Ovary (tissue), 9 donors: ENCODE measurements around the gene DNAJC17. TPM values are rescaled to one million over a fixed set of nuclear protein-coding genes. Genes with fewer than 3 reads are reported as not detected.
A peak's percentile ranks its signal among the peaks of the same experiment; 100 is the strongest.

ENCODE experiments used
- DNase-seq, 5 donors: peaks; one replicate each; pipeline ENCODE4 v3.0.0-alpha.2; 2019 to 2020
- H3K27ac ChIP-seq, 2 donors: fragments of 200-600 bp; one replicate each; pipeline versions ENCODE4 v1.5.1 to v1.8.0; 2019 to 2022
- H3K27me3 ChIP-seq: fragments of 200-600 bp; one replicate; pipeline ENCODE4 v1.8.0; 2022
- H3K36me3 ChIP-seq: fragments of 200-600 bp; sonication (generic); one replicate; pipeline ENCODE4 v1.5.1; 2019
- H3K4me1 ChIP-seq: one replicate; pipeline ENCODE4 v1.8.1; 2013; ENCODE audit warnings: mild to moderate bottlenecking, moderate library complexity; ENCODE audit not compliant: insufficient read depth
- H3K4me3 ChIP-seq: fragments of 200-600 bp; sonication (generic); one replicate; pipeline ENCODE4 v1.5.1; 2017
- H3K9me3 ChIP-seq, 2 donors: fragments of 200-600 bp in 1 of 2; sonication (generic) in 1 of 2; one replicate each; pipeline versions ENCODE4 v1.5.1 to v1.8.1; 2013 to 2019; ENCODE audit warnings: mild to moderate bottlenecking in 1 of 2, moderate library complexity in 1 of 2
- CTCF ChIP-seq, 3 donors: fragments of 450-650 bp in 2 of 3; fragments of 200-600 bp in 1 of 3; IDR thresholded peaks; one replicate each; pipeline versions ENCODE4 v1.5.1 to v1.8.0; 2016 to 2022; ENCODE audit warnings: antibody characterized with exemption in 3 of 3, mild to moderate bottlenecking in 1 of 3
- EP300 ChIP-seq: sonication (generic); formaldehyde crosslinking; IDR thresholded peaks from one replicate; pipeline ENCODE4 v1.6.1; 2017; ENCODE audit warnings: antibody characterized with exemption
- POLR2A ChIP-seq: fragments of 450-650 bp; IDR thresholded peaks from one replicate; pipeline ENCODE4 v1.6.1; 2017; ENCODE audit warnings: antibody characterized with exemption, mild to moderate bottlenecking, moderate library complexity
- WGBS, 3 donors: extraction: QIAGEN DNeasy Blood & Tissue Kit in 1 of 3; methylation state at CpG; one replicate each; pipeline versions ENCODE4 v1.1.5 to v1.1.7; 2013 to 2017; 5-methylcytosine and 5-hydroxymethylcytosine counted together
- intact Hi-C, 4 donors: fragments of 100-400 bp; cut with DNase I; formaldehyde crosslinking; loops; one replicate each; pipeline versions ENCODE4 v1.11.0 to v1.15.1; 2022 to 2023
- polyA plus RNA-seq, 2 donors: library from polyadenylated mRNA; stranded (reverse); fragments of 200-250 nt in 1 of 2; fragments of 350-450 nt in 1 of 2; fragmentation: Illumina TruSeq in 1 of 2; extraction: RNeasy Lipid Tissue Mini Kit (QIAGEN cat#74804) in 1 of 2; gene quantifications; one replicate each; pipeline ENCODE4 v1.2.3, GENCODE V29; 2013 to 2014
- total RNA-seq, 7 donors: library from RNA; depleted of rRNA in 2 of 7; stranded (reverse); fragments of >200 nt in 2 of 7; fragmentation: NEBNext Ultra II Directional in 3 of 7; extraction: Animal tissue kit (Norgen Biotek cat#: 25700) in 3 of 7; gene quantifications; one replicate each; pipeline versions ENCODE4 v1.1.0 to v1.2.4, GENCODE V29; 2016 to 2023
- donor health status: DM: no; HTN: no; CAD: no; lungs with moderate emphysema.
- donor health status: DM: no; HTN: no; CAD: no.
- donor health status: Bipolar disorder and iron deficiency.
- donor health status: DM: yes; HTN: yes; CAD: no.
- donor health status: DM: no; HTN: no; CAD: no.
- donor health status: DM: yes; HTN: yes; CAD: no.

Gene DNAJC17
- total and polyA plus RNA-seq, 9 donors: 10.5 to 57.9 (median 31.7) TPM

GRCh38 chr15:40763801-40764628 is 43.3 kb downstream of the DNAJC17 start, which contains the start of gene GCHFR:
Gene GCHFR, plus strand, starts transcription at chr15:40764068. Its CDS starts 113 bp downstream, at chr15:40764181.
- TF ChIP-seq EP300 (no peak), POLR2A (peak; percentile 38), CTCF (IDR thresholded peaks at IDR 0.05) (peak in 2 of 3 donors; percentile 59 to 64)
- H3K9me3 ChIP-seq: no peaks in the 10 kb centered on the region
- no peaks in the 10 kb centered on the region for H3K27me3 ChIP-seq
- peak within 1 kb of the TSS; percentile 75 to 89 for H3K27ac ChIP-seq
- peaks cover 7% of the 10 kb centered on the region for H3K4me1 ChIP-seq
- DNase-seq: peak; percentile 82 to 90 (median 86)
- intact Hi-C loops: no loop called here
- H3K36me3 ChIP-seq: no peaks in the 10 kb centered on the region
- peak within 1 kb of the TSS; percentile 69 for H3K4me3 ChIP-seq
- 0 to 1% (median 0%) methylated on average over 46 to 75 of the region's 75 CpGs for WGBS, 3 donors

DNA sequence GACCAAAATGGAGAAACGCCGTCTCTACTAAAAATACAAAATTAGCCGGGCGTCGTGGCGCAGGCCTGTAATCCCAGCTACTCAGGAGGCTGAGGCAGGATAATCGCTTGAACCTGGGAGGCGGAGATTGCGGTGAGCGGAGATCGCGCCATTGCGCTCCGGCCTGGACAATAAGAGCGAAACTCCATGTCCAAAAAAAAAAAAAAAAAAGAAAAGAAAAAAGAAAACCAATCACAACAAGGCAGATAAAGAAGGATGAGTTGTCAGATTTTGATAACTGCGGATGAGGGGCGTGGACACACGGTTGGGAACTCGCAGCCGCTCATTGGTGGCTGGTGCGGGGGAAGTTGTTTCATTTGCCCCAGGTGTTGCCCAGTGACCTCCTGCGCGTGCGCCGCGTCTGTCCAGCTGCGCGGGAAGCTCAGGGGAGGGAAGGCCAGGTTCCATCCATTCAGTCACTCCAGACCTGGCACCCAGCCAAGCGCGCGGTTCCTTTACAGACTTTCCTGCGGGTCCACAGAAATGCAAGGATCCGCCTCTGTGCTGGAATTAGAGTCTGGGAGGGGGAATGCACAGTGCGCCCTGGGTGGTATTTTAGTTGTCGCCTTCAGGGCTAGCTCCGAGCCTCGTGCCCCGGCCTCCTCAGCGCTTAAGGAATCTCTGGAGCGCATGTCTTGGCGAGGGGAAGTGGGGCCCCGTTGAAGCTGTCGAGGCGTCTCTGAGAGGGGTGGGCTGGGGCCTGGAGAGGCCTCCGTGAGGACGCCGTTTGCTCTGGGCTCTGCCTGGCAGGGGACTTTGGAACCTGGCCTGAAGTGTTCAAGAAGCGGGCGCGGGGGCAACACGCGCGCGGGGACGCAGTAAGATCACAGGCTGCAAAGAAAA is 44.1 kb downstream of the DNAJC17 start:
- DNase-seq: peak; percentile 79 to 87 (median 82)
- 26 to 31% (median 28%) methylated on average over 50 to 55 of the region's 55 CpGs for WGBS, 3 donors
- TF ChIP-seq POLR2A (no peak), CTCF (IDR thresholded peaks at IDR 0.05) (no peak), EP300 (no peak)
- intact Hi-C loops: no loop called here
- peak overlapping the region; percentile 75 to 89 for H3K27ac ChIP-seq
- peaks cover 7% of the 10 kb centered on the region for H3K4me1 ChIP-seq
- H3K9me3 ChIP-seq: no peaks in the 10 kb centered on the region
- H3K27me3 ChIP-seq: no peaks in the 10 kb centered on the region
- H3K4me3 ChIP-seq: peak overlapping the region; percentile 69
- H3K36me3 ChIP-seq: no peaks in the 10 kb centered on the region

- WGBS, 3 donors: 86 to 97% (median 95%) methylated on average over 5 of the region's 5 CpGs
- TF ChIP-seq CTCF (IDR thresholded peaks at IDR 0.05) (no peak), EP300 (no peak), POLR2A (no peak)
- Histone ChIP-seq H3K36me3 (no peaks in the 10 kb centered on the region), H3K27ac (no peak overlapping the region), H3K4me1 (peaks cover 7% of the 10 kb centered on the region), H3K9me3 (no peaks in the 10 kb centered on the region), H3K27me3 (no peaks in the 10 kb centered on the region), H3K4me3 (no peak overlapping the region)
- intact Hi-C loops: loop anchor here in 1 of 4 donors (10.0 kb wide), 1 partner anchor 195 kb away; the partner anchor contains the start of genes CCDC32 and RPUSD2
- no peak for DNase-seq
Measured at GRCh38 chr15:40759961-40760360, 47.3 kb downstream of the DNAJC17 start.

DNA sequence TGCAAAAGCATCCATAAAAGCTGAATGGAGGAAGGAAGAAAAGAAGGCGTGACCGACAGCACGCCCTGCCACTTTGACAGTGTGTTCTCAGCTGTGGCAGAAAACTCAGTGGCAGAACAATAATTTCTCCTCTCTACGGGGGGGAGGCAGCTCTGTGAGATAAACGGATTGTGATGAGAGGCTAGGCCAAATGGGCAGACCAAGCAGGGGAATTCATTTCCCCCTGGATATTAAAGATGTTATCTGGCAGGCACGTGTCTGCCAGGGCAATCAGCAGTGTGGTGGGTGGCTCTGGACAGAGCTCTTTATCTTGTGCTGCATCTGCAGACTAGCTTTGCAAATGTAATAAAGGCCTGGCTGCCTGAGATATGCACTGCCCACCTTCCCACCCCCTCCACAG is 50.3 kb downstream of the DNAJC17 start:
- no peaks in the 10 kb centered on the region for H3K36me3 ChIP-seq
- no peak for DNase-seq
- TF ChIP-seq POLR2A: no peak
- TF ChIP-seq CTCF (IDR thresholded peaks at IDR 0.05): no peak
- no peak for TF ChIP-seq EP300
- H3K4me1 ChIP-seq: peaks cover 1% of the 10 kb centered on the region
- no peaks in the 10 kb centered on the region for H3K9me3 ChIP-seq
- intact Hi-C loops: loop anchor here in 1 of 4 donors (10.0 kb wide), 1 partner anchor 192 kb away; the partner anchor contains the start of genes CCDC32 and RPUSD2
- no peak overlapping the region for H3K4me3 ChIP-seq
- WGBS, 3 donors: 44 to 54% (median 49%) methylated on average over 6 of the region's 6 CpGs
- no peaks in the 10 kb centered on the region for H3K27me3 ChIP-seq
- H3K27ac ChIP-seq: no peak overlapping the region
